H9 (cell line): ENCODE data around the gene PXN. TPM values are rescaled to one million over a fixed set of nuclear protein-coding genes. Genes with fewer than 3 reads are reported as not detected.
"Not testable (repeated sequence)": the region's sequence is repeated elsewhere in the genome, so short reads cannot be mapped to it uniquely, and the experiment has no call there.

Experiments
- DNase-seq: peaks from one replicate; pipeline ENCODE4 v3.0.0-alpha.2; 2017
- H2AFZ ChIP-seq: one replicate; pipeline ENCODE4 v1.6.1; 2013; ENCODE audit warnings: mild to moderate bottlenecking, low read length, control low read depth, moderate library complexity
- H2AK5ac ChIP-seq: 2 replicates; pipeline ENCODE4 v1.6.1; 2013; ENCODE audit warnings: low read length, control low read depth, mixed read lengths; ENCODE audit not compliant: insufficient read length
- H2BK120ac ChIP-seq: one replicate; pipeline ENCODE4 v1.6.1; 2013; ENCODE audit warnings: low read depth, mild to moderate bottlenecking, low read length, control low read depth, inconsistent platforms; ENCODE audit not compliant: poor library complexity, severe bottlenecking
- H2BK12ac ChIP-seq: 2 replicates; pipeline ENCODE4 v1.6.1; 2013; ENCODE audit warnings: low read length, control low read depth, mixed read lengths, low read depth; ENCODE audit not compliant: insufficient read length
- H2BK15ac ChIP-seq: 2 replicates; pipeline ENCODE4 v1.6.1; 2013; ENCODE audit warnings: low read depth, low read length, control low read depth
- H2BK20ac ChIP-seq: one replicate; pipeline ENCODE4 v1.6.1; 2013; ENCODE audit warnings: low read depth, mild to moderate bottlenecking, low read length, control low read depth, inconsistent platforms; ENCODE audit not compliant: poor library complexity, severe bottlenecking
- H2BK5ac ChIP-seq: 2 replicates; pipeline ENCODE4 v1.6.1; 2013; ENCODE audit warnings: low read length, control low read depth, mixed read lengths; ENCODE audit not compliant: insufficient read length
- H3K14ac ChIP-seq: 2 replicates; pipeline ENCODE4 v1.6.1; 2013; ENCODE audit warnings: low read length, control low read depth; ENCODE audit not compliant: insufficient read depth
- H3K18ac ChIP-seq: 2 replicates; pipeline ENCODE4 v1.6.1; 2013; ENCODE audit warnings: low read depth, mild to moderate bottlenecking, mixed read lengths, low read length, control low read depth; ENCODE audit not compliant: insufficient read length
- H3K23ac ChIP-seq: 2 replicates; pipeline ENCODE4 v1.6.1; 2013; ENCODE audit warnings: low read length, control low read depth, mixed read lengths, low read depth; ENCODE audit not compliant: insufficient read length
- H3K23me2 ChIP-seq: 2 replicates; pipeline ENCODE4 v1.6.1; 2013; ENCODE audit warnings: low read depth, mild to moderate bottlenecking, mixed read lengths, low read length, control low read depth; ENCODE audit not compliant: insufficient read length, poor library complexity, severe bottlenecking
- H3K27ac ChIP-seq: 2 replicates; pipeline ENCODE4 v1.5.1; 2013; ENCODE audit warnings: low read length, control low read depth, mixed read lengths, low read depth; ENCODE audit not compliant: insufficient read length
- H3K27me3 ChIP-seq: 2 replicates; pipeline ENCODE4 v1.6.1; 2013; ENCODE audit warnings: low read length, control low read depth, inconsistent platforms; ENCODE audit not compliant: insufficient read depth
- H3K4ac ChIP-seq: 2 replicates; pipeline ENCODE4 v1.6.1; 2013; ENCODE audit warnings: low read depth, mild to moderate bottlenecking, control low read depth, inconsistent platforms, low read length, moderate library complexity
- H3K4me1 ChIP-seq: 2 replicates; pipeline ENCODE4 v1.6.1; 2013; ENCODE audit warnings: low read length, control low read depth, inconsistent platforms; ENCODE audit not compliant: insufficient read depth
- H3K4me2 ChIP-seq: 2 replicates; pipeline ENCODE4 v1.6.1; 2013; ENCODE audit warnings: low read length, control low read depth, mixed read lengths; ENCODE audit not compliant: insufficient read length, insufficient read depth
- H3K56ac ChIP-seq: 2 replicates; pipeline ENCODE4 v1.6.1; 2013; ENCODE audit warnings: low read depth, mild to moderate bottlenecking, mixed read lengths, low read length, control low read depth; ENCODE audit not compliant: insufficient read length
- H3K79me1 ChIP-seq: 2 replicates; pipeline ENCODE4 v1.6.1; 2013; ENCODE audit warnings: low read depth, mild to moderate bottlenecking, moderate library complexity, low read length, control low read depth, inconsistent platforms; ENCODE audit not compliant: insufficient read depth, poor library complexity, severe bottlenecking
- H3K79me2 ChIP-seq: 2 replicates; pipeline ENCODE4 v1.6.1; 2013; ENCODE audit warnings: low read length, control low read depth, inconsistent platforms; ENCODE audit not compliant: insufficient read depth
- H3K9ac ChIP-seq: 2 replicates; pipeline ENCODE4 v1.6.1; 2013; ENCODE audit warnings: low read length, control low read depth, mixed read lengths; ENCODE audit not compliant: insufficient read length; ENCODE audit errors: extremely low read depth
- H3K9me3 ChIP-seq: one replicate; pipeline ENCODE4 v1.6.1; 2013; ENCODE audit warnings: low read depth, low read length, inconsistent platforms; ENCODE audit not compliant: control insufficient read depth
- H3T11ph ChIP-seq: one replicate; pipeline ENCODE4 v1.6.1; 2013; ENCODE audit warnings: mild to moderate bottlenecking, low read length, control low read depth, inconsistent platforms
- H4K20me1 ChIP-seq: one replicate; pipeline ENCODE4 v1.6.1; 2013; ENCODE audit not compliant: control insufficient read depth, insufficient read length, insufficient read depth
- H4K5ac ChIP-seq: 2 replicates; pipeline ENCODE4 v1.6.1; 2013; ENCODE audit warnings: low read depth, mild to moderate bottlenecking, mixed read lengths, low read length, control low read depth; ENCODE audit not compliant: insufficient read length
- H4K8ac ChIP-seq: replicated peaks from 2 replicates; pipeline ENCODE4 v1.6.1; 2013; ENCODE audit warnings: low read length, control low read depth, mixed read lengths, low read depth; ENCODE audit not compliant: insufficient read length
- H4K91ac ChIP-seq: 2 replicates; pipeline ENCODE4 v1.6.1; 2013; ENCODE audit warnings: low read depth, mild to moderate bottlenecking, moderate library complexity, mixed read lengths, low read length, control low read depth; ENCODE audit not compliant: insufficient read length
- H3K27ac Mint-ChIP-seq, 3 experiments: 2 replicates in 2 of 3; 3 replicates in 1 of 3; pipeline ENCODE4 v1.8.0; 2020 to 2021; ENCODE audit warnings: mixed read lengths in 3 of 3, mild to moderate bottlenecking in 1 of 3, moderate library complexity in 1 of 3
- H3K27me3 Mint-ChIP-seq: 2 replicates; pipeline ENCODE4 v1.8.0; 2021; ENCODE audit warnings: low read depth, mild to moderate bottlenecking, moderate library complexity, mixed read lengths
- H3K36me3 Mint-ChIP-seq, 3 experiments: 2 replicates in 2 of 3; 3 replicates in 1 of 3; pipeline ENCODE4 v1.8.0; 2020 to 2021; ENCODE audit warnings: low read depth in 3 of 3, mixed read lengths in 3 of 3; ENCODE audit not compliant: insufficient read depth in 1 of 3
- H3K4me1 Mint-ChIP-seq, 2 experiments: 2 replicates each; pipeline ENCODE4 v1.8.0; 2020; ENCODE audit warnings: mixed read lengths in 2 of 2
- H3K4me3 Mint-ChIP-seq, 2 experiments: 2 replicates in 1 of 2; 3 replicates in 1 of 2; pipeline ENCODE4 v1.8.0; 2020 to 2021; ENCODE audit warnings: mild to moderate bottlenecking in 2 of 2, mixed read lengths in 2 of 2, moderate library complexity in 1 of 2
- H3K9me3 Mint-ChIP-seq, 2 experiments: 2 replicates in 1 of 2; 3 replicates in 1 of 2; pipeline ENCODE4 v1.8.0; 2020; ENCODE audit warnings: mild to moderate bottlenecking in 2 of 2, mixed read lengths in 2 of 2, moderate library complexity in 1 of 2
- CTCF ChIP-seq: fragments of 200-600 bp; sonication (generic); conservative IDR thresholded peaks from 3 replicates; pipeline ENCODE4 v1.8.0; 2021; ENCODE audit warnings: antibody characterized with exemption, mild to moderate bottlenecking
- WGBS: extraction: QIAGEN DNeasy Blood & Tissue Kit; methylation state at CpG from one replicate; pipeline ENCODE4 v1.1.7; 2013; ENCODE audit warnings: missing lambda C conversion rate, low lambda C conversion rate, mixed read lengths; ENCODE audit not compliant: insufficient read length; ENCODE audit errors: extremely low coverage; 5-methylcytosine and 5-hydroxymethylcytosine counted together
- total RNA-seq: library from RNA; stranded (reverse); gene quantifications from 2 replicates; pipeline ENCODE4 v1.2.1, GENCODE V29; 2021

The PXN gene
- total RNA-seq, 1 experiment from 2014 or later: 92.8 TPM

GRCh38 chr12:120194226-120194533 is 71.3 kb downstream of the PXN start:
- no peak overlapping the region for H2BK20ac ChIP-seq
- no peak for DNase-seq
- H3K27me3 Mint-ChIP-seq: no peaks in the 10 kb centered on the region; the same call in 1 of the 2 replicates
- H4K5ac ChIP-seq: no peak overlapping the region
- peak overlapping the region; percentile 93 for H3K14ac ChIP-seq
- no peaks in the 10 kb centered on the region for H4K20me1 ChIP-seq
- H3K27me3 ChIP-seq: no peaks in the 10 kb centered on the region
- peak overlapping the region; percentile 80 to 91 (median 87) for H3K27ac Mint-ChIP-seq
- peaks cover 16% of the 10 kb centered on the region; the same call in 1 of the 2 replicates for H3K79me2 ChIP-seq
- H2AK5ac ChIP-seq: no peak overlapping the region
- H3K4me2 ChIP-seq: peak overlapping the region; percentile 90
- no peak overlapping the region for H3K56ac ChIP-seq
- peaks cover 19% of the 10 kb centered on the region in 2 experiments for H3K4me1 Mint-ChIP-seq
- H3K23ac ChIP-seq: no peak overlapping the region
- peaks cover 2% of the 10 kb centered on the region for H3K79me1 ChIP-seq
- H2AFZ ChIP-seq: no peak overlapping the region
- H2BK12ac ChIP-seq: no peak overlapping the region
- H3K27ac ChIP-seq: no peak overlapping the region
- H3K9me3 ChIP-seq: no peaks in the 10 kb centered on the region
- H4K91ac ChIP-seq: no peak overlapping the region
- peaks cover 3% of the 10 kb centered on the region; the same call in 1 of the 2 replicates for H3K4me1 ChIP-seq
- no peak overlapping the region for H3T11ph ChIP-seq
- H3K4ac ChIP-seq: no peak overlapping the region
- H4K8ac ChIP-seq: no peak overlapping the region
- peak overlapping the region; percentile 80 to 92 for H3K4me3 Mint-ChIP-seq
- peaks cover 30 to 60% (median 41%) of the 10 kb centered on the region in 3 experiments for H3K36me3 Mint-ChIP-seq
- H2BK5ac ChIP-seq: no peak overlapping the region
- TF ChIP-seq CTCF: no peak
- H2BK15ac ChIP-seq: no peak overlapping the region
- H3K9me3 Mint-ChIP-seq: no peaks in the 10 kb centered on the region
- H3K23me2 ChIP-seq: peaks cover 3% of the 10 kb centered on the region
- no peak overlapping the region for H2BK120ac ChIP-seq
- H3K18ac ChIP-seq: peak overlapping the region; percentile 94
- H3K9ac ChIP-seq: peak overlapping the region; percentile 91
- WGBS: no CpG with 5 or more reads among the region's 18 CpGs

- H2BK15ac ChIP-seq, H4K8ac ChIP-seq, H2BK20ac ChIP-seq, H3K4me1 Mint-ChIP-seq, H3K18ac ChIP-seq, H3K79me1 ChIP-seq, H3K27me3 ChIP-seq, H3K4ac ChIP-seq, H2BK5ac ChIP-seq, H3K27ac Mint-ChIP-seq, H2AK5ac ChIP-seq, DNase-seq, H3K23ac ChIP-seq, H2BK120ac ChIP-seq, H3K9me3 Mint-ChIP-seq, H4K20me1 ChIP-seq, H4K5ac ChIP-seq, H3K56ac ChIP-seq, H3K4me1 ChIP-seq, H2AFZ ChIP-seq, H3T11ph ChIP-seq, H3K9me3 ChIP-seq, H2BK12ac ChIP-seq, H3K27ac ChIP-seq, H4K91ac ChIP-seq, H3K23me2 ChIP-seq, H3K14ac ChIP-seq, H3K27me3 Mint-ChIP-seq: not testable (repeated sequence)
- H3K36me3 Mint-ChIP-seq: peaks cover 26 to 60% (median 41%) of the 10 kb centered on the region in 3 experiments
- peak overlapping the region; percentile 80 to 92 for H3K4me3 Mint-ChIP-seq
- WGBS: no CpG with 5 or more reads among the region's 8 CpGs
- H3K4me2 ChIP-seq: peak overlapping the region; percentile 90
- peak overlapping the region; percentile 91 for H3K9ac ChIP-seq
- H3K79me2 ChIP-seq: peaks cover 16% of the 10 kb centered on the region; the same call in 1 of the 2 replicates
Observed at GRCh38 chr12:120193286-120193685, 72.2 kb downstream of the PXN start.
